NCI-H526 treated with DMSO at 0.1 percent for 48 hours (cell line): ENCODE measurements around the gene ELMO2.
A peak's percentile ranks its signal among the peaks of the same experiment; 100 is the strongest.

Experiments used
- DNase-seq: peaks from one replicate; lab custom pipeline; 2025; lab: John Stamatoyannopoulos, UW

ELMO2 gene

GRCh38 chr20:46350201-46350985, 56.0 kb downstream of the ELMO2 start:
- DNase-seq = peak; percentile 80

- DNase-seq = peak; percentile 95
These were observed 56.7 kb downstream of the ELMO2 start for GRCh38 chr20:46349742-46350056.

- DNase-seq = peak; percentile 61
These were observed 57.2 kb downstream of the ELMO2 start for GRCh38 chr20:46349035-46349741.

GRCh38 chr20:46347841-46348803, 58.3 kb downstream of the ELMO2 start:
- DNase-seq = peak; percentile 35

GRCh38 chr20:46346770-46347169, 59.6 kb downstream of the ELMO2 start:
- no peak for DNase-seq

GRCh38 chr20:46344488-46345162, 61.8 kb downstream of the ELMO2 start:
- DNase-seq = no peak

- no peak for DNase-seq
These were observed 62.4 kb downstream of the ELMO2 start for GRCh38 chr20:46343975-46344357.

GRCh38 chr20:46343348-46343974, 63.0 kb downstream of the ELMO2 start:
- no peak for DNase-seq

GRCh38 chr20:46342451-46343347, 63.7 kb downstream of the ELMO2 start:
- no peak for DNase-seq

- no peak for DNase-seq
These were observed 64.4 kb downstream of the ELMO2 start for GRCh38 chr20:46342010-46342378.

GRCh38 chr20:46341074-46342009, 65.1 kb downstream of the ELMO2 start:
- no peak for DNase-seq

- no peak for DNase-seq
These were observed 67.4 kb downstream of the ELMO2 start for GRCh38 chr20:46339037-46339436.

GRCh38 chr20:46336735-46337134, 69.7 kb downstream of the ELMO2 start:
- no peak for DNase-seq

GRCh38 chr20:46334303-46334904, 72.0 kb downstream of the ELMO2 start:
- DNase-seq = no peak

GRCh38 chr20:46333161-46333991, 73.0 kb downstream of the ELMO2 start:
- no peak for DNase-seq

- peak; percentile 23 for DNase-seq
These were observed 73.8 kb downstream of the ELMO2 start for GRCh38 chr20:46332373-46333160.
